GM10266 (cell line): ENCODE measurements around the gene NME2.

Experiments
- DNase-seq: peaks from one replicate; pipeline ENCODE4 v3.0.0; 2012; ENCODE audit errors: extremely low spot score
- CTCF ChIP-seq: IDR thresholded peaks from 2 replicates; pipeline ENCODE4 v1.5.1; 2012; ENCODE audit warnings: mild to moderate bottlenecking, low read depth; ENCODE audit not compliant: control insufficient read depth, insufficient read depth; ENCODE audit errors: missing control alignments

The NME2 gene

DNA sequence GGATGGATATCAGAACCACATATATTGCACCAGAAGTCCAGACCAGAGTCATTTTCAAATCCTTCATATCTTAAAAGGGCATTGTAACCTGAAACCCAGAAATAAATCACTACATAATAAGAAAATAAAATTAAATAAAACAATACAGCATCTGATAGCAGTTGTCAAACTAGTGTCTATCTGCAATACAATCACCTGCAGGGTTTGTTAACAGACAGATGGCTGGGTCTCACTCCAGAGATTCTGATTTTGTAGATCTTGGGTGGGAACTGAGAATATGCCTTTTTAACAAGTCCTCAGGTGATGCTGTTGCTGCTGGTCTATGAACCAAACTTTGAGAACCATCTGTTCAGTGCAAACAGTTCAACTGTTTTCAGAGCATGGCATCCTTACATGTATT is 37.6 kb downstream of the NME2 start:
- TF ChIP-seq CTCF, result no peak
- no peak for DNase-seq

GRCh38 chr17:51214920-51215319 is 48.7 kb downstream of the NME2 start:
- TF ChIP-seq CTCF, result no peak
- DNase-seq, result no peak

DNA sequence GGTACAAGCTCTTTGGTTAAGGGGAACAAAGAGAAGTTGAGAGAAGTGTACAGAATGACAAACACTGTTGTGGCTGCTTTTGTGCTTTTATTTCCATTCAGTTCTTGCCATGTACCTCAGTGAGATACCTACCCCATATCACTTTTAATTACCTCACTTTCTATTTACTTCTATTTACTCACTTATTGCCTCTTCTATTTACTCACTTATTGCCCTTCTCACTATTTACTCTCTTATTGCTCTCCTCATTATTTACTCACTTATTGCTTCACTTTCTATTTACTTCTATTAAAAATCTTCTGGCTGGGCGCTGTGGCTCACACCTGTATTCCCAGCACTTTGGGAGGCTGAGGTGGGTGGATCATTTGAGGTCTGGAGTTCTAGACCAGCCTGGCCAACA is 51.7 kb downstream of the NME2 start:
- no peak for DNase-seq
- no peak for TF ChIP-seq CTCF

DNA sequence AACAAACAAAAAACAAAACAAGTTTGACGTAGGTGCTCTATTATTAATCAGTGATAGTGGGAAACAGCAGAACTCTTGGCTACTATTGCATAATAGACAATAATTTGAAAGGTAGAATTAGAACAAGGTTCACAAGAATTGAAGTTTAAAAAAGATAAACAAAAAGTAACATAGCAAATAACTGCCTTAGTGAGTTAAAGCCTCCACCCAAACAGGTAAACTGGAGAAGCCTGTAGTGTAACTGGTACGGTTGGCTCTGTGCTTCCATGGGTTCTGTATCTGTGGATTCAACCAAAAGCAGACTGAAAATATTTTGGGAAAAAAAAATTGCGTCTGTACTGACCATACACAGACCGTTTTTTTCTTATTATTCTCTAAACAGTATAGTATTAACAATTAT is 55.1 kb downstream of the NME2 start:
- no peak for TF ChIP-seq CTCF
- DNase-seq, result no peak
